GM12892 (cell line): ENCODE data around the gene CSNK1D.

Source experiments
- POLR2A ChIP-seq: IDR thresholded peaks from 2 replicates; pipeline ENCODE4 v1.6.1; 2011; ENCODE audit warnings: low read depth, low read length, control low read depth
- TAF1 ChIP-seq: IDR thresholded peaks from 2 replicates; pipeline ENCODE4 v1.6.1; 2011; ENCODE audit warnings: low read depth, mild to moderate bottlenecking, control low read depth, low read length, borderline replicate concordance

GRCh38 chr17:82217120-82217529 lies 56.4 kb downstream of the CSNK1D start:
- TF ChIP-seq POLR2A (no peak), TAF1 (no peak)
